ENCODE results near the gene PAX3. TPM values are rescaled to one million over a fixed set of nuclear protein-coding genes. Genes with fewer than 3 reads are reported as not detected.

The PAX3 gene
- total RNA-seq, 1 experiment from 2014 or later: not detected

- Histone ChIP-seq H3K27me3 (ENCODE audit: insufficient read depth, low read length) (peaks cover 52% of the 10 kb centered on the region; the same call in 1 of the 2 replicates), H3K4me2 (ENCODE audit: low read length) (no peak overlapping the region), H3K79me2 (ENCODE audit: insufficient read depth, low read length) (no peaks in the 10 kb centered on the region), H3K4me3 (replicated peaks in 1 of 2; ENCODE audit: low read depth in 1 of 2, low read length in 2 of 2) (no peak overlapping the region), H3K9me3 (ENCODE audit: control insufficient read depth in 1 of 2, insufficient read depth in 1 of 2, low read depth in 1 of 2, low read length in 2 of 2) (no peaks in the 10 kb centered on the region), H3K27ac (ENCODE audit: low read depth, low read length) (no peak overlapping the region), H3K4me1 (ENCODE audit: control insufficient read depth in 1 of 2, insufficient read depth in 2 of 2, low read length in 2 of 2) (no peaks in the 10 kb centered on the region), H2AFZ (ENCODE audit: low read depth, low read length, poor library complexity, severe bottlenecking) (no peak overlapping the region), H3K9ac (ENCODE audit: low read length) (no peak overlapping the region), H3K9me2 (ENCODE audit: insufficient read depth) (no peaks in the 10 kb centered on the region), H3K36me3 (ENCODE audit: control insufficient read depth in 1 of 2, insufficient read depth in 2 of 2, low read length in 2 of 2) (no peaks in the 10 kb centered on the region), H4K20me1 (ENCODE audit: insufficient read depth) (no peaks in the 10 kb centered on the region)
- ChIA-PET RAD21 (ENCODE audit: low non-redundant PET in 1 of 2, low total read pairs in 2 of 2, uncharacterized antibody in 2 of 2, unreplicated experiment in 2 of 2) (no interaction called here), POLR2A (no interaction called here), CTCF (no interaction called here)
- intact Hi-C loops (cut with micrococcal nuclease): no loop called here
- no peak for ATAC-seq
- DNase-seq (ENCODE audit: low read depth, low spot score): no peak
- no TSS peak for BruUV-seq (replicated peaks)
- TF ChIP-seq POLR2AphosphoS5 (IDR thresholded peaks at IDR 0.05; ENCODE audit: low read depth, low read length) (no peak), SIN3A (IDR thresholded peaks at IDR 0.05; ENCODE audit: low read depth) (no peak), ZFX (IDR thresholded peaks at IDR 0.05) (no peak), REST (IDR thresholded peaks at IDR 0.05; ENCODE audit: low read depth) (no peak), EGR1 (IDR thresholded peaks at IDR 0.05; ENCODE audit: low read depth) (no peak), ELF1 (IDR thresholded peaks at IDR 0.05; ENCODE audit: borderline replicate concordance, low read depth) (no peak), MAX (IDR thresholded peaks at IDR 0.05) (no peak)
Measured at GRCh38 chr2:222176890-222177289, 121.9 kb downstream of the PAX3 start.

GRCh38 chr2:222174450-222174849, 124.3 kb downstream of the PAX3 start:
- POLR2A ChIA-PET: no interaction called here
- Histone ChIP-seq H3K27me3 (ENCODE audit: insufficient read depth, low read length) (peaks cover 57% of the 10 kb centered on the region), H3K9me2 (ENCODE audit: insufficient read depth) (no peaks in the 10 kb centered on the region), H3K4me2 (ENCODE audit: low read length) (no peak overlapping the region), H3K27ac (ENCODE audit: low read depth, low read length) (no peak overlapping the region), H3K79me2 (ENCODE audit: insufficient read depth, low read length) (no peaks in the 10 kb centered on the region), H3K4me1 (ENCODE audit: control insufficient read depth in 1 of 2, insufficient read depth in 2 of 2, low read length in 2 of 2) (no peaks in the 10 kb centered on the region), H3K9me3 (ENCODE audit: control insufficient read depth in 1 of 2, insufficient read depth in 1 of 2, low read depth in 1 of 2, low read length in 2 of 2) (no peaks in the 10 kb centered on the region), H3K36me3 (ENCODE audit: control insufficient read depth in 1 of 2, insufficient read depth in 2 of 2, low read length in 2 of 2) (no peaks in the 10 kb centered on the region), H4K20me1 (ENCODE audit: insufficient read depth) (no peaks in the 10 kb centered on the region), H3K4me3 (replicated peaks in 1 of 2; ENCODE audit: low read depth in 1 of 2, low read length in 2 of 2) (no peak overlapping the region), H3K9ac (ENCODE audit: low read length) (no peak overlapping the region), H2AFZ (ENCODE audit: low read depth, low read length, poor library complexity, severe bottlenecking) (no peak overlapping the region)
- ATAC-seq (no peak), DNase-seq (ENCODE audit: low read depth, low spot score) (no peak)
- no TSS peak for BruUV-seq (replicated peaks)
- RAD21 ChIA-PET (ENCODE audit: low non-redundant PET in 1 of 2, low total read pairs in 2 of 2, uncharacterized antibody in 2 of 2, unreplicated experiment in 2 of 2): no interaction called here
- CTCF ChIA-PET: no interaction called here
- intact Hi-C loops (cut with micrococcal nuclease): no loop called here
- TF ChIP-seq EGR1 (IDR thresholded peaks at IDR 0.05; ENCODE audit: low read depth) (no peak), EZH2phosphoT487 (IDR thresholded peaks at IDR 0.05; ENCODE audit: borderline replicate concordance) (no peak), YY1 (IDR thresholded peaks at IDR 0.05; ENCODE audit: extremely low read depth, insufficient replicate concordance, low read depth, low read length) (no peak), FOSL1 (IDR thresholded peaks at IDR 0.05; ENCODE audit: low read depth) (no peak), CBX3 (IDR thresholded peaks at IDR 0.05; ENCODE audit: low read depth) (no peak), SRF (IDR thresholded peaks at IDR 0.05; ENCODE audit: low read depth) (no peak), TCF7L2 (IDR thresholded peaks at IDR 0.05; ENCODE audit: borderline replicate concordance, extremely low read depth, insufficient read depth, insufficient read length) (no peak), CTCF (IDR thresholded peaks at IDR 0.05 in 2 of 3, conservative IDR thresholded peaks at IDR 0.05 in 1 of 3; ENCODE audit: borderline replicate concordance in 1 of 3, insufficient read depth in 1 of 3, low read depth in 2 of 3, low read length in 2 of 3) (no peak), CEBPB (IDR thresholded peaks at IDR 0.05; ENCODE audit: low read depth) (no peak), POLR2A (IDR thresholded peaks at IDR 0.05; ENCODE audit: borderline replicate concordance, extremely low read depth, insufficient read depth, insufficient read length) (no peak), ZNF274 (IDR thresholded peaks at IDR 0.05; ENCODE audit: low read depth, low read length) (no peak), ZFX (IDR thresholded peaks at IDR 0.05) (no peak), RAD21 (IDR thresholded peaks at IDR 0.05; ENCODE audit: low read depth) (no peak), JUND (IDR thresholded peaks at IDR 0.05) (no peak)
